Globus pallidus (tissue), 1 donor: ENCODE measurements around the gene PDE11A.
A peak's percentile ranks its signal among the peaks of the same experiment; 100 is the strongest.

Source experiments
- DNase-seq: peaks from one replicate; pipeline ENCODE4 v3.0.0-alpha.2; 2015; ENCODE audit warnings: low spot score

PDE11A gene

GRCh38 chr2:177597759-177598158, 474.8 kb downstream of the PDE11A start:
- DNase-seq, result no peak

DNA sequence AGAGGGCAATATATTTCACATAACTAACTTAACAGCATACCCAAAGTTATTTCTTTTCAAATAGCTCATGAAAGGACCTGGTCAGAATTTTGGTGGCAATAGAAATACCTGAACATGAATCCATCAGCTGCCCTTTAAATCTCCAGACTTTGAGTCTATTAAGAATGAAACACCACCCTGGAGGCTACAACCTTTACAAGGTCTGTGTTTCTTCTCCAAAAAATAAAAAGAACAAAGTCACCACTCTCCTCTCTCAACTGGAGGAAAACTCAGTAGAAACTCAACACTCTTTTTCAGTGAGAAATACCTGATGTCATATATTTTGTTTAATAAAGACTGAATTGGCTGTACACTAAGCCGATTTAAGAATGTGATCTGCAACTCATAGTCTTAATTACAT, 475.7 kb downstream of the PDE11A start:
- DNase-seq, result no peak

DNA sequence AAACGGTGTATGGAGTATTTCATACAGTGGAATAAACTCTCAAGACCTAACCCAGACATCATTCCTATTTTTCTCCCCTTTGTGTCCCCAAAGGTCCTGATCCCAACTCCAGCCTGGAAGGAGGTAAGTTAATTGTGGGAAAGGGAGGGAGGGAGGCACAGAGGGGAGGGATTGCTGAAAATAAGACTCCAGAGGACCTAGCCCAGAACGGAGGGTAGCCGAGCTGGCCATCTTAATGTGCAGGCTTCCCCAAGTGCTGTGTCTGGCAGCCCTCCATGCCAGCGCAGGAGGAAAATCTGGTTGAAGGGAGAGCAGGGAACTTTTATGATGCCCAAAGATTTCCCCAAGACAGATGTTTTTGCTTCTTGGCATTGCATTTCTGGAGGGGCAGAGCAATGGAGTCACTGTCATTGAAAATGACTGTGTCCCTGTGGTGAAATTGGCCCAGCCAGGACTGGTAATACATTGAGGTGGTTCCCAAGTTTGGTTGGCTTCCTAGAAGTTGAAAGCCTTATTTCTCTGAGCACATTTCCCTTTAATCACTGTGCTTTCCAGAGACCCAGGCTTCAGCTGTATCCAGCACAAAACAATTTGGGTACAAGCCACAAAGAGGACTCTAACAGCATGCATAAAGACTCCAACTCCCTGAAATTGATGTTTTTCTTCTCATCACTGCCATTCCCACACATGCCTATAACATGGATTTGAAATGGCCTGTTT, 477.3 kb downstream of the PDE11A start:
- DNase-seq, result peak; percentile 16

DNA sequence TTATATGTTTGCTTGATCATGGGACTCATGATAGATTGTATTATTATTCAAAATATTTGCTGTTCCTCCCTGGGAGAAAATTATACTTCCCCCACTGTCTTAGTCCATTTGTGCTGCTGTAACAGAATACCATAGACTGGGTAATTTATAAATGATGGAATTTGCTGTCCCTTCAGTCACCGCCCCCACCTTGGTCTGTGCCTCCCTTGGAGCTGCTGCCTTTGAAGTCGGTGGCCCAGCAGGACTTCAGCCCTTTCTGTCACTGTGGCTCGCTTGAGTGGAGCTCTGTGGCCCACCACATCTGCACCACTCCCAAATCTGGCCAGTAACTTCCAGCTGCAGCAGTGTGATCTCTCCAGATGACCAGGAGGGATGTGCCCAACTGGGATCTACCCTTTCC, 479.2 kb downstream of the PDE11A start:
- DNase-seq, result no peak

DNA sequence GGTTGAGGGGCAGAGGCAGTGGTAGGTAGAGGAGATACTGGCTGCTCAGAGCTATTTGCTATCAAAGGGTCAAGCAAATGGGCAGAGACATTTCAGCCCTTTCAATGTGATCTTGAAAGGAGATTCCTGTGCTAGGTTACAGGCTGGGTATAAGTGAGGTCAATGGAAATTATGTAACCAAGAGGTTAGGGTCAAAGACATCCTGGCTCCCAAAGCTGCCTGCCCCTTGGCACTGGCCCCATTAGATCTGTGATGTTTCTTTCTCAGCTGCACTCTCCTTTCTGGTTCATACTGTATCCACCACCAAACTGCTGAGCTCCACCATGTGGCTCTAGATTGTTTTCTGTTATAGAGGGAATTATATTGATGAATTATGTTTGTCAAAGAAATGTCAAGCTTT, 479.6 kb downstream of the PDE11A start:
- DNase-seq, result no peak

DNA sequence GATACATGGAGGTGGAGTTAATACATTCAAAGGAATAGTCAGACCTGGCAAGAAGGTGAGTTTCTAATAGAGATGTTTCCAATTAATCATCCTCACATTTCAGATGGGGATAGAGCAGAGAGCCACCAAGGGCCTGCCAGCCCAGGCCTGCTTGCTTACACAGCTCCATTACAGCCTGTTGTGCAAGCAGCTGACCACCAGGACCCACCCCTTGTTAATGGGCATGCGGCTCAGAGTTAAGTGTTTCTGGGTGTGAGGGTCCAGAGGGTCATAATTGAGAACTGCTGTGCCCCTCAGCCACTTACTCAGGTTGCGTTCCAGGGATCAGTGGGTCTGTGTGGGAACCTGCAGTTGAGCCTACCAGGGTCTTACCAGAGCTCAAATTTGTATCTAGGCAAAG, 480.2 kb downstream of the PDE11A start:
- DNase-seq, result no peak

DNA sequence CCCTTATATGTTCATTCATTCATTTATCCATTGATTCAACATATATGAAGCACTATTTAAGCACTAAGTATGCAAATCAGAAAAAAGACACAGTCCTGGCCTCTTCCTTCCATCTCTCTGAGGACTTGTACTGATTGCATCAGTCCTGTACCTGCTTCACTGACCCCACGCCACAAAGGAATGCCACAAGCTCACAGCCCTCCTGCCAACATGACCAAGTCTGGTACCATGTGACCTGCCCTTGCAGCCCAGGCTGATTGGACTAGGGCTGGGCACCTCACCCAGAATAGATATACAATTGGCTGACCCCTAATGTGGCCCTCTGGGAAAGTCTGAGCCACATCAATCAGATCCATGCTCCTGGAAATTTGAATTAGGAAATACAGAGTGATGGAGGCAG, 483.4 kb downstream of the PDE11A start:
- no peak for DNase-seq

DNA sequence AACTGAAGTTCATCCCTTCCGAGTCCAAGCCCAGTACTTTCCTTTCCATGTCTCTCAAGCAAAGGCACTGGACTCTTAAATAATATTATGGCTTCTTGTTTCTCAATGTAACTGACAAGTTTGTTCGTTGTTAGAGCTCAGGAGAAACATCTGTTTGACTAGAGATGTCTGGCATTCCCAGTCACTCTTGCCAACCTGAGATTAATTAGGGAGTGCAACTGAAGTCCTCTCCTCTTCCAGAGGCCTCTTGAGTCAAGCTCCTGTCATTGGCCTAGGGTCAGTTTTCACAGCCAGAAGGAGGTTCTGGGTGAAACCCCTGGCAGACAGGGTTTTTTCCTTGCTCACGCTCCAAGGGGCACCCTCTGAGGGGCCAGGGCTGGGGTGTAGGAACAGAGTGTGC, 483.9 kb downstream of the PDE11A start:
- DNase-seq, result no peak

- no peak for DNase-seq
Observed at GRCh38 chr2:177587371-177587770, 485.2 kb downstream of the PDE11A start.

GRCh38 chr2:177586154-177586553, 486.4 kb downstream of the PDE11A start:
- no peak for DNase-seq

DNA sequence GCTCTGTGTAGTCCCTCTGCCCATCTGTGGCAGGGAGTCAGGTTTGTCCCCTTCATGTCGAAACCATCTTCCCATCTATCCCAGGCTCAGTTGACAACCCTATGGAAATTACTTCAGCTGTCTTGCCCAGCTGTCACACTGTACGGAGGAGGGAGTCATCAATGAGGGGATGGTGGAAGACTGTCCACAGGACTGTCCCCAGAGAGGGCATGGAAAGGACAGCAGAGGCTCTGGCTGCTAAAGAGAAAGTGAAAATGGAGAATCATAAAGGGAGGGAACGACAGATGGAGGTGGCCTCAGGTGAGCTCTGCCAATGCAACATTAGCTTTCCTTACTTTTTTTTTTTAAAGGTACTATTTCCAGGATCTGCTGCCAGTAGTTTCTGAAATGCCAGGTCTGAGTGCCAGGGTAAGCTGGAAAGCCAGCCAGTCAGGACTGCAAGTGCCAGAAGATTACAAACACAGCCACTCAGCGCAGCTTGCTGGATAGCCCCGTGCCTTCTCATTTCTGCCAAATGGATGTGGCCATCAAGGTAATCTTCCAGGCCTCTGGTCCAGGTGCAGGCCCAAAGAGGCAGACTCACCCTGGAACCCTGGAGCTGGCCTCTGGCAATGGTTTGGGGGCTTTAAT, 487.2 kb downstream of the PDE11A start:
- DNase-seq, result no peak

GRCh38 chr2:177584030-177584692, 488.4 kb downstream of the PDE11A start:
- no peak for DNase-seq

GRCh38 chr2:177582000-177582399, 490.6 kb downstream of the PDE11A start:
- no peak for DNase-seq

GRCh38 chr2:177579486-177580036, 493.0 kb downstream of the PDE11A start:
- DNase-seq, result no peak

DNA sequence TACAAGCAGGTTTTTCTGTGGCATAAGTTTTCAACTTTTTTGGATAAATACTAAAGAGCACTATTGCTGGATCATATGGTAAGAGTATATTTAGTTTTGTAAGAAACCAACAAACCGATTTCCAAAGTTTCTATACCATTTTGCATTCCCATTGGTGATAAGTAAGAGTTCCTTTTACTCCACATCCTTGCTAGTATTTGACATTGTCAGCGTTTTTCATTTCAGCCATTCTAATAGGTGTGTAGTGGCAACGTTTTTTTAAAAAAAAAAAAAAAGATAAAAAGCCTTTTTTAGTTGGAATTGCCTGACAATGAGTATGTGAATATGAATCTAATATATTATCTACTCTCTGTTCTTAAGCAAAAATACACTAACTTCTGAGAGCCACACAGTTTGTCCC, 494.1 kb downstream of the PDE11A start:
- no peak for DNase-seq

DNA sequence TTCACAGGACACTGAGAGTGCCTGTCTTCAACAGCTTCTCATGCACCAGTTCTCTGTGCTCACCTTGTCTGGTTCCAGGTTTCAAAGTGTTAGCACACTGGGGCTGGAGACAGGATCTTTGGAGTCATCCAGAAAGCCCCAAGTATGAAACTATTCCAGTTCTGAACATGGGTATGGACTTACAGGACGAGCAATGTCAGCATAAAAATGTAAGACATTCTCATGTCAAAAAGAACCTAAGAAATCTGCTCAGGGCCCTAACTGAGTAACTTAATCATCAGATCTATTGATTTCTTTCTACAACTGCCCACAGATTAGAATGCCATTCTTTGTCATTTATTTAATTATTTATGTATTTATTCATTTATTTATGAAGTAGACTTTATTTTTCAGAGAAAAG, 495.5 kb downstream of the PDE11A start:
- no peak for DNase-seq

GRCh38 chr2:177575358-177575757, 497.2 kb downstream of the PDE11A start:
- DNase-seq, result no peak

GRCh38 chr2:177574356-177574755, 498.2 kb downstream of the PDE11A start:
- DNase-seq, result no peak
